ENCODE data around the gene GDNF.
"Not testable (repeated sequence)": the region's sequence is repeated elsewhere in the genome, so short reads cannot be mapped to it uniquely, and the experiment has no call there.

GDNF gene

GRCh38 chr5:37816883-37817282, 23.0 kb downstream of the GDNF start:
- DNase-seq (ENCODE audit: low read depth in 2 of 3, low spot score in 1 of 3): no peak

- DNase-seq (ENCODE audit: low read depth in 2 of 3, low spot score in 1 of 3): no peak
These were observed 23.5 kb downstream of the GDNF start for GRCh38 chr5:37816331-37816730.

- DNase-seq (ENCODE audit: low read depth in 2 of 3, low spot score in 1 of 3): no peak
These were observed 23.9 kb downstream of the GDNF start for GRCh38 chr5:37815913-37816312.

- no peak for DNase-seq (ENCODE audit: low read depth in 2 of 3, low spot score in 1 of 3)
These were observed 25.1 kb downstream of the GDNF start for GRCh38 chr5:37814699-37815098.

- DNase-seq (ENCODE audit: low read depth in 2 of 3, low spot score in 1 of 3): no peak
These were observed 27.5 kb downstream of the GDNF start for GRCh38 chr5:37812365-37812764.

- no peak for DNase-seq (ENCODE audit: low read depth in 2 of 3, low spot score in 1 of 3)
These were observed 28.0 kb downstream of the GDNF start for GRCh38 chr5:37811866-37812265.

GRCh38 chr5:37810311-37810710, 29.5 kb downstream of the GDNF start:
- no peak for DNase-seq (ENCODE audit: low read depth in 2 of 3, low spot score in 1 of 3)

GRCh38 chr5:37808945-37809344, 30.9 kb downstream of the GDNF start:
- DNase-seq (ENCODE audit: low read depth in 2 of 3, low spot score in 1 of 3): no peak

- DNase-seq (ENCODE audit: low read depth in 2 of 3, low spot score in 1 of 3): no peak
These were observed 32.1 kb downstream of the GDNF start for GRCh38 chr5:37807621-37808301.

- no peak for DNase-seq (ENCODE audit: low read depth in 2 of 3, low spot score in 1 of 3)
These were observed 32.8 kb downstream of the GDNF start for GRCh38 chr5:37807015-37807414.

GRCh38 chr5:37806476-37806875, 33.4 kb downstream of the GDNF start:
- no peak for DNase-seq (ENCODE audit: low read depth in 2 of 3, low spot score in 1 of 3)

- DNase-seq (ENCODE audit: low read depth in 2 of 3, low spot score in 1 of 3): no peak
These were observed 33.8 kb downstream of the GDNF start for GRCh38 chr5:37806016-37806415.

- DNase-seq (ENCODE audit: low read depth in 2 of 3, low spot score in 1 of 3): no peak
These were observed 35.4 kb downstream of the GDNF start for GRCh38 chr5:37804401-37804800.

- no peak for DNase-seq (ENCODE audit: low read depth in 2 of 3, low spot score in 1 of 3)
These were observed 36.4 kb downstream of the GDNF start for GRCh38 chr5:37803487-37803886.

GRCh38 chr5:37801521-37801920, 38.3 kb downstream of the GDNF start:
- DNase-seq (ENCODE audit: low read depth in 2 of 3, low spot score in 1 of 3): no peak

GRCh38 chr5:37799865-37800421, 39.9 kb downstream of the GDNF start:
- DNase-seq (ENCODE audit: low read depth in 2 of 3, low spot score in 1 of 3): no peak

GRCh38 chr5:37796435-37796834, 43.4 kb downstream of the GDNF start:
- DNase-seq (ENCODE audit: low read depth in 2 of 3, low spot score in 1 of 3): not testable (repeated sequence)

- not testable (repeated sequence) for DNase-seq (ENCODE audit: low read depth in 2 of 3, low spot score in 1 of 3)
These were observed 44.5 kb downstream of the GDNF start for GRCh38 chr5:37795292-37795691.

- no peak for DNase-seq (ENCODE audit: low read depth in 2 of 3, low spot score in 1 of 3)
These were observed 46.7 kb downstream of the GDNF start for GRCh38 chr5:37792975-37793631.

- no peak for DNase-seq (ENCODE audit: low read depth in 2 of 3, low spot score in 1 of 3)
These were observed 48.5 kb downstream of the GDNF start for GRCh38 chr5:37791321-37791720.

- no peak for DNase-seq (ENCODE audit: low read depth in 2 of 3, low spot score in 1 of 3)
These were observed 49.9 kb downstream of the GDNF start for GRCh38 chr5:37789991-37790390.

- no peak for DNase-seq (ENCODE audit: low read depth in 2 of 3, low spot score in 1 of 3)
These were observed 52.1 kb downstream of the GDNF start for GRCh38 chr5:37787742-37788141.

All from stimulated activated CD4-positive, alpha-beta T cell treated with anti-CD3 and anti-CD28 coated beads, Interleukin-12 subunit alpha, Interleukin-12 subunit beta, amount 100 ng/mL, for 48 hours (primary cell).